GM21528 (cell line): Measurements from ENCODE around the gene CD151.

Source experiments
- ATAC-seq: cut with Tn5 transposase; IDR thresholded peaks from one replicate; pipeline ENCODE4 v1.9.1; 2021; ENCODE audit warnings: mild to moderate bottlenecking, moderate library complexity; ENCODE audit not compliant: unreplicated experiment, low FRiP score

CD151 gene

DNA sequence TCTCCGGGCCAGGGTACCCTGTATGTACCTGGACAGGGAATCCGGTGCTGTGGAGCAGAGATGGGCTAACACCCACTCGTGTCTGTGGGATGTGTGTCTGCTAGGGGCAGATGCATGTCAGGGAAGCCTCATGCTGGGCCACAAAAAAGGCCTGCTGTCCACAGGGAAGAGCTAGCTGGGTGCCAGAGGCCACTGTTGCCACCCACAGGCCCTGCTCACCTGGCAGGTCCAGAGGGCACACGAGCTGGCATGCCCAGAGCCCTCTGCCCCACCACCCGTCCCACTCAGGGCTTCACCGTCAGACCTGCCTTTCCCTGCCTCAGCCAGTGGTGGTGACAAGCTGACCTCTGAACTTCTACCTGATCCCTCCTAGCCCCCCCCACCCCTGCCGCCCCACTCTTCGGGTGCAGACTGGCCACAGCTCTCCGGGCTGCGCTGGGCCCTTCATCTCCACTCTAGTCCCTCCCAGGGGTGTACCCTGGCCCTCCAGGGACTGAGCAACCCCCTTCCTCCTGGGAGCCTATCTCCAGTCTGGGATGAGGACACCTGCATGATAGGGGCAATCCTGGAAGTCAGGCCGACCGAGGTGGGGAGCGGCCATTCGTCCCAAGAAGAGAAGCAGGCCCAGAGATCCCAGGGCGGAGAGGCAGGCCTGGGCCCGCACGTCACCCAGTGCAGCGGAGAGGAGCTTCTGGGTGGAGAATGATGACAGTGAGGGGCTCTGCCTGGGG is 36.0 kb upstream of the CD151 start:
- peak; percentile 0 for ATAC-seq

GRCh38 chr11:797296-798092 is 35.3 kb upstream of the CD151 start:
- ATAC-seq, result peak; percentile 33

DNA sequence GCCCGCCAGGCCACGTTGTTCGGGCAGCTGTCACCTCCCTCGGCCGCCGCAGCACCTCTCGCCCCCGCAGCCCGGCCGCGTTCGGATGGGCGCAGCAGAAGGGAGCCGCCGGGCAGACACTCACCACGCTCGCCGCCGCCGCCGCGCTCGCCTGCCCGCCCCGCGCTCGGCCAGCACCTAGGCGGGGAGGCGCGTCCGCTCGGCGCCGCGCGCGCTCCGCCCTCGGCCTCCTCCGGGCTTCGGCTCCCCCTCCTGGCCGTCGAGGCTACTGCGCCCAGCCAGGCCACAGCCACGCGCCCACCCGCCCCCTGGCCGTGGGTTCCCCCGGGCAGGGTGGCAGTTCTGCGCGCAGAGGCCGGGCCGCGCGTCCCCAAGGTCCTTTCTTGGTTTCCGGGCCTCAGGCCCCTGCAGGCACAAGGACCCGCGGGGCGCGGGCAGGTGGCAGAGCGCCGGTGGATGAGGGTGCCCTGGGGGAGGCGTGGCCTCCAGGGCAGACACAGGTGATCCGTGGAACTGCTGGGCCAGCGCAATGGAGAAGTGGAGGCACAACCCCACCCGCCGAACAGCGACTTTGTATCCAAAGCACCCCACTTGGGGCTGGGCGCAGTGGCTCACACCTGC is 34.5 kb upstream of the CD151 start, which contains the start of gene SLC25A22:
Gene SLC25A22, minus strand, starts transcription at position 189 of the 621 bp plus-strand sequence. CDS start 3,275 bp downstream, outside the sequence.
- ATAC-seq, result peak; percentile 51

GRCh38 chr11:799641-800316 is 33.0 kb upstream of the CD151 start:
- ATAC-seq, result no peak

- ATAC-seq, result no peak
Measured at GRCh38 chr11:800473-800872, 32.3 kb upstream of the CD151 start.

DNA sequence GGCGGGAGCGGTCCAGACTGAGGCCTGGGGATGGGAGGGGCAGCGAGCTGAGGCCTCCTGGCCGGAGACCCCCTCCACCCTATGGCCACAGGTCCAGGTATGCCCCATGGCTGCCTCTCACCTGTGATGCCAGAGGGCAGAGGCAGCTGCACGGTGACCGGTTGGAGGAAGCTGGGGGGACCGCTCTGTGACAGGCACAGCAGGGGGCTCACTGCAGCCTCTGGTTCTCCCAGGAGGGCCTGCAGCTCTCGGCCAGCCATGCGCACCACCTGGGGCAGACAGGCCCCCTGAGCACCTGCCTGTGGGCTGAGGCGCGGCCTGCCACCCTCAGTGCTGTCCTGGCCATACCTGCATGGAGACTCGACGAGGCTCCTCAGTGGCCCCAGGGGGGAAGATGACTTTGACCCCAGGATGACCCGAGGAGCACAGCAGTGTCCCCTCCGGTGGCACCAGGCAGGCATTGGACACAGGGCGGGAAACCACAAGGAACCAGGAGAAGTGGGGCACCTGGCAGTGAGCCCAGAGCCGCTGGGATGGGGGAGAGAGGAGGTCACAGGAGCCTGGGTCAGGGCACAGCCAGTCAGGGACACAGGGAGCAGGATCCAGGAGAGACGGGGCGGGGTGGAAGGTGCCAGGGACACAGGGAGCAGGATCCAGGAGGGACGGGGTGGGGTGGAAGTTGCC is 31.5 kb upstream of the CD151 start:
- no peak for ATAC-seq

DNA sequence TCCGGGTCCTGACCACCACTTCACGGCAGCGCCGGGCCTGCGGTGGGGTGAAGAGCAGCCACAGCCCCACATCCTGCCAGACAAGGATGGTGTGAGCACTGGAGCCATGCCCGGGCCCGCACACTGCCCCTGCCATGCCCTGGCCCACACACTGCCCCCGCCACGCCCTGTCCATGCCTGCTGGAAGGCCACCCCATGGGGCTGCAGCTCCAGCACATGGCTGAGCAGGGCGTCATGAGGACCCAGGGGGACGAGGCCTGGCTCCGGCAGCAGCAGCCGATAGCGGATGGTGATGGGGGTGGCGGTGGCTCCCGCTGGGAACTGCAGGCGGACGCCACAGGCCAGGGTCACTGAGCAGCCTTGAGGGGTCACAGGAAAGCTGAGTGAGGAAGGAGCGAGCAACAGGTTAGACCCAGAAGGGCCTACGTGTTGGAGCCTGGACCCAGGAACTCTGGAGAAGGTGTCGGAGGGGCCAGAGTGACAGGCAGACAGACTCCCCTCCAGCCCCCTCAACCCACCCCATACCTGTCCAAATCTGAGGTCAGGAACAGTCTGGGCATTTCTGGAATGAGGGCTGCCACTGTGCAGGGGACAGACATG is 30.6 kb upstream of the CD151 start:
- ATAC-seq, result no peak

DNA sequence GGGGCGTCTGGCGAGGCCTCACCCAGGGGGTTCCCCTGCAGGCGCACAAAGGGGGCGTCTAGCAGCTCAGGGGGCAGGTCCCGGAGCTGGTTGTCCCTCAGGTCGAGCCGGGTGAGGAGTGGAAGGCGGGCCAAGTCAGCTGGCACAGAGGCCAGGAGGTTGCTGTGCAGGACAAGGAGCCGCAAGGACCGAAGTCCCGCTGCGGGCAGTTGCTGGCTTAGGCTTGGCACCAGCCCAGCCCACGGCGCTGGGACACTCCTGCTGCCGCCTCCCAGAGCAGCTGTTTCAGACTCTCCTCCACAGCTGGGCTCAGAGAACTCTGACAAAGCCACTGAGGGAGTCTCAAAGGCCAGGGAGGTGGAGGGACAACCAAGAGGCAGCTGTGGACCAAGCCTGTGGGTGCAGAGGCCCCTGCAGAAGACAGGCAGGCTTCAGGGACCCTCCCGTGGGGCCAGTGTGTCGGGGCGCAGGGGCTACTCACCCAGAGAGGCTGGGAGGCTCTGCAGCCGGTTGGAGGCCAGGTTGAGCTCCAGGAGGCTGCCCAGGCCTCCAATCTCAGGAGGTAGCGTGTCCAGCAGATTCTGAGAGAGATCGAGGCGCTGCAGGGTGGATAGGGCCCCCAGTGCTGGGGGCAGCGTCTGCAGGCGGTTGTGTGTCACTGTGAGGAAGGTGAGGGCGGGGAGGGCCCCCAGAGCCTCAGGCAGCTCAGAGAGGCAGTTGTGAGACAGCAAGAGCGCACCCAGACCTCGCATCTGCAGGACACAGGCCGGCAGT is 29.9 kb upstream of the CD151 start:
- ATAC-seq, result no peak

- no peak for ATAC-seq
Measured at GRCh38 chr11:803467-803742, 29.3 kb upstream of the CD151 start.

DNA sequence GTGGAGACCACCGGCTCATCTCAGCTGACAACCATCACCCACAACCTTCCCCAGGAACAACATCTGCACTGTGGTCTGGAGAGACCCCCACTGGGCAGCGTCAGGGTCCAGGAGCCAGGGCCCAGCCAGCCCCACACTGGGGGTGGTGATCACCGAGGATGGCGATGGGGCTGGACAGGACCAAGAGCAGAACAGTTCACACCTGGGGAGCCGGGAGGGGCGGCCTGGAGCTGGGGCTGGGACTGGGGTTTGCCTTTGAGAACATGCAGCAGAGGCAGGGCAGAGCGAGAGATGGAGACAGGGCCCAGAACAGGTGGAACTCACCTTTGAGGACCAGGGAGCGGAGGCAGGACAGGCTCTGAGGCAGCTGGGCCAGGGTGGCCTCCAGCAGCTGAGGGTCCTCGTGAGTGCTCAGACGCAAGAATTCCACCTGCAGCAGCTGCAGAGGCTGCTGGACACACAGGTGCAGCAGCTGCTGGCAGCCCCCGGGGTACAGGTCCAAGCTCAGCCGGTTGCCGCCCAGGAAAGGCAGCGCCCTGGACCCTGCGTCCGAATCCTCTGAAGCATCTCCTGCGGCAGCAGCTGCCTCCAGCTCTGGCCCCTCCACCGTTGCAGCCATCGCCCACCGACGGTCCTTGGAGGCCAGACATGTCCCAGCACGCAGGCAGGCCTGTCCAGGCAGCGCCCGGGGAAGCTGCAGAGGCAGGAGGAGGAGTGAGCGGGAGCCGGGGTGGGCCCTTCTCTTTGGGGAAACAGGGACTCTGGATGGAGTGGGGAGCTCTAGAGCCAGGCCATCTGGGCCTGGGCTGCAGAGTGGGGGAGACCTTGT is 28.8 kb upstream of the CD151 start:
- no peak for ATAC-seq

- no peak for ATAC-seq
Measured at GRCh38 chr11:804599-804964, 28.2 kb upstream of the CD151 start.

GRCh38 chr11:808427-809286 is 24.1 kb upstream of the CD151 start:
- no peak for ATAC-seq

DNA sequence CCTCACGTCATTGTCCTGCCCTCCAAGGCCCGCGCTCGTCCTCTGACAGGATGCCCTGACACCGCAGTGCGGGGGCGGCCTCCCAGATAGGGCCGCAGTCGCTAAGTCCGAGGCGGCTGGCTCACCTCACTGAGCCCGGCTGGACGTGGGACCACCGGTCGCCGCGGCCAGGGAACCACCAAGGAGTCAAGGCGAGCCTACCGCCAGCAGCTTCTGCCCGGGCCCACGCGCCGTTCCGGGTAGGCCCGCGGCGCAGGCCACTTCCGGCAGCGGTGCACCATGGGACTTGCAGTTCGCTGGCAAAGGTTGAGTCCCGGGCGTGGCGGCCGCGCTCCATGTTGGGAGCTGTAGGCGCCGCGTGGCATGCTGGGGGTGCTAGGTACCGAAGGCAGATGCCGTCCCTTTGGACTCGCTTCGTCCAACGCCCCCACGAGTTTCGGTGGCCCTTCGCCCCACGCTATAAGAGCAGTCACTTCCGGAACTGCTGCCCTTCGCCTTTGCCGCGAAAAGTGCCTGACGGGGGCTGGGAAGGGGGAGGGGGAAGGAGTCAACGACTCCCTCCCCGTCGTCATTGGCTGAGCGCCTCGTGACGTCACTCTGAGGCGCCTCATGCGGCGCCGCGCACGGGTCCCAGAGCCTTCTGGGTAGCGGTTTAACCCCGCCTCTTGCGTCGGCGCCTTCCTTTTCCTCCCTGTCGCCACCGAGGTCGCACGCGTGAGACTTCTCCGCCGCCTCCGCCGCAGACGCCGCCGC is 23.3 kb upstream of the CD151 start, which contains the start of gene RPLP2:
Gene RPLP2, plus strand, starts transcription at position 681 of the 753 bp plus-strand sequence. CDS start 268 bp downstream, outside the sequence.
- peak; percentile 70 for ATAC-seq

- no peak for ATAC-seq
Measured at GRCh38 chr11:810040-810567, 22.6 kb upstream of the CD151 start.

GRCh38 chr11:811446-812245 is 21.1 kb upstream of the CD151 start:
- no peak for ATAC-seq

- ATAC-seq, result no peak
Measured at GRCh38 chr11:812390-812789, 20.4 kb upstream of the CD151 start.
